Activated CD8-positive, alpha-beta memory T cell treated with anti-CD3 and anti-CD28 coated beads, Interleukin-2, amount 50 U/mL, for 24 hours (primary cell): ENCODE data around the gene BHMT.
"Not testable (repeated sequence)": the region's sequence is repeated elsewhere in the genome, so short reads cannot be mapped to it uniquely, and the experiment has no call there.

ENCODE experiments used
- DNase-seq: peaks from one replicate; pipeline ENCODE4 v3.0.0-alpha.2; 2020; ENCODE audit errors: extremely low read depth

BHMT gene

DNA sequence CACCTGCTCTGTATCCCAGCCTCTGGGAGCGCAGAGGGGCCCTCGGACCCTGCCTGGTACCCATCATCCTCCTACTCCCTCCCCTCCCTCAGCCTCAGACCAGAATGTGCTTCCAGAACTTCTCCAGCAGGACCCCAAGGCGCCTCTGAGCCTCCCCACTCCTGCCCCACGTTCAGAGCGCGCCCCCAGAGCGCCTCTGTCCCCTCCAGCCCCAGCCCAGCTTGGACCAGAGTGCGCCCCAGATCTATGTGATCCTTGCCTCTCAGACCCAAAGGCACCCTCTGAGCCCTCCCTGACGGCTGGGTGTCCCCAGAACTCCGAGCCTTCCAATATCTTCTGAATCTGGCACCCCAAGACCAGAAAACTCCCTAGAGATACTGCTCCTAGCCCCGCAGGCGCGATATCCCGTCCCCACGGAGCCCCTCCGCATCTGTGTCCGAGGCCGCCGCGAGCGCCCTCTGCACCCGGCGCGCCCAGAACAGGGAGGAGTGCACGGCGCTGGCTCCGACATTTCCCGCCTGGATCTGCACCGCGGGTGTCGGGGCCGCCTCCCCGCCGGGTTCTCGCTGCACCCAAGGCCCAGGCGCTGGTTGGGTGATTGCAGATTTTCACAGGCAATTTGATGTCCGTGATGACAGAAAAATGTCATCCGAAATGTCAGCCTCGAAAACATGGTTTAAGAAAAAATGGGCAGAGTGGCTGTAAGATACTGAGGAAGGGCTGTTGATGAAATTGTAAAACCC is 522 bp downstream of the BHMT start:
- no peak for DNase-seq

DNA sequence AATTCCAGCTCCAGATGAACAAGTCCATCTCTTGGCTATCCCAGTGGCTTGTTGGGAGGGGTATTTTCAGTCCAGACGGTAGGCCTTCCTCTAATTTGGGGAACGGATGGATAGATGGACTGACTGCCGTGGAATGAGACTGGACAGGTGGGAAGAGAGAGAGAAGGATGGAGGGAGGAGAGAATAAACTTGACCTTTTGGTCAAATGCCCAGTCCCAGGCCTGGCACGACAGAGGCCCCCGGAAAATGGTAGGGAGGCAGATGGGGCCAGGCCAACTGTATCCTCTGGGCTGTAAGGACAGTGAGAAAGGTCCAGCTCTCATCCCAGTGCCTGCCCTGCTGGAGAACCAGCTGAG is 1.1 kb downstream of the BHMT start:
- DNase-seq, result no peak

DNA sequence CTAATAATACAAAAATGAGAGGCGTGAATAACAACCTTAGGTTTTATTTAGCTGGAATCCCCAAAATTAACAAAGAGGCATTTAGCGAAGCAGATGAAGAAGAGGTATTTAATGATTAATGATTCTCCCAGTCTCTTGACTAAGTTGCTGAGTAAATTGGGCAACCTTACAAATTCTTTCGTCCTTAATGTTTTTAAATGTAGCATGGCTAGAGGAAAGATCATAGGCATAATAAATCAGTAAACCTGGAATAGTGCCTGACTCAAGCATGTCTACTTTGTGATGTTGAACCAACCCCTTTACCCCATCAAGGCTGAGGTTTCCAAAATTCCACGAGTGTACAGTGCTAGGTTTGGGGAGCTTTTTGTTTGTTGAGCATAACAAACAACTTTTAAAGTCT is 7.9 kb downstream of the BHMT start:
- no peak for DNase-seq

DNA sequence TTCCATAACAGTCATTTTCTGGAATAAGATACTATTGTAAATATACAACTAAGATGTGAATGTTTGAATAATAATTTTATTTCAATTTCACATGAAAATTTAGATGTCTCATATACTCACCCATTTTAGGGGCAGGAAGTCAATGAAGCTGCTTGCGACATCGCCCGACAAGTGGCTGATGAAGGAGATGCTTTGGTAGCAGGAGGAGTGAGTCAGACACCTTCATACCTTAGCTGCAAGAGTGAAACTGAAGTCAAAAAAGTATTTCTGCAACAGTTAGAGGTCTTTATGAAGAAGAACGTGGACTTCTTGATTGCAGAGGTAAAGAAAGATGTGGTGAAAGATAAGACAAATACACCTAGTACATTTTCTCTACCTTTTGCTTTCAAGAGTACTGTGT is 8.6 kb downstream of the BHMT start:
- DNase-seq, result no peak

DNA sequence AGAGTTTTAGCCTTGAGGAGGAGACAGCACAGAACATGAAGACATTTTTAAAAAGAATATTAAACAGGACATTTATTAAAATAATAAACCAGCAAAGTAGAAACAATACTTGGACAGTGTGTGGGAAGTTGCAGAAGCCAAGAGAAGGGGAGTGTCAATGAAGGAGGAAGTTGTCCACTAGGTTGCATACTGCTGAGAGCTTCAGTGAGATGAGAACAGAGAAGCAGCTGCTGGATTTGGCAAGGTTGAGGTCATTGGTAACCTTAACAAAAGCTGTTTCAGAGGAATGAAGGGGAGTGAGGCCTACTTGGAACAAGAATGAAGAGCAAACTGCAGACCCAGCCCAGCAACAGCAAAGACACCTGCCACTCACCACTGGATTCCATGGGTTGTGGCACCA is 11.4 kb downstream of the BHMT start:
- no peak for DNase-seq

DNA sequence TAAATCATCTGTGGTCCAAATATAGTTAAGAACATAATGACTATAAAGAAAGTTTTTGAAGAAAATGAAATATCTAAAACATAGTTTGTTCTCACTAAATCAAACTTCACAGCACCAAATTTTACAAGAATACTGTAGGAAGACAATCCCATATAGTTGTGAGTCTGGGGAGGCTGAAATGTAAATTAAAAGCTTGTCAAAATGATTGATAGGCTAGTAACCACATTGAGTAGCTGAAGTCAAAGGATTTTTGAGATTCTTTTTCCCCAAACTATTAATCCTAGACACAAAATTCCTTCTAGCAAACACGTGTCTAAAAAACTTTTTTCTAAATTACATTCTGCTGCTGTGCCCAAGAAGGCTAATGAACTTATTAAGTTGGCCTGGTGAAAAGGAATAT is 13.0 kb downstream of the BHMT start:
- DNase-seq, result no peak

DNA sequence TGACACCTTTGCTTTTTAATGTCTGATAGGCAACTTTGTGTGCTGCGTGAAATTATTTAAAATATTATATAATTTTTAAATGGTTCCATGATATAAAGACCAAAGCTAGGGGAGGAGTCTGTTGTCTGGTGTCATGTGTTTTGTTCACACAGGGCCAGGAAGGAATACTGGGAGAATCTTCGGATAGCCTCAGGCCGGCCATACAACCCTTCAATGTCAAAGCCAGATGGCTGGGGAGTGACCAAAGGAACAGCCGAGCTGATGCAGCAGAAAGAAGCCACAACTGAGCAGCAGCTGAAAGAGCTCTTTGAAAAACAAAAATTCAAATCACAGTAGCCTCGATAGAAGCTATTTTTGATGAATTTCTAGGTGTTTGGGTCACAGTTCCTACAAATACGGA is 19.2 kb downstream of the BHMT start:
- DNase-seq, result no peak

DNA sequence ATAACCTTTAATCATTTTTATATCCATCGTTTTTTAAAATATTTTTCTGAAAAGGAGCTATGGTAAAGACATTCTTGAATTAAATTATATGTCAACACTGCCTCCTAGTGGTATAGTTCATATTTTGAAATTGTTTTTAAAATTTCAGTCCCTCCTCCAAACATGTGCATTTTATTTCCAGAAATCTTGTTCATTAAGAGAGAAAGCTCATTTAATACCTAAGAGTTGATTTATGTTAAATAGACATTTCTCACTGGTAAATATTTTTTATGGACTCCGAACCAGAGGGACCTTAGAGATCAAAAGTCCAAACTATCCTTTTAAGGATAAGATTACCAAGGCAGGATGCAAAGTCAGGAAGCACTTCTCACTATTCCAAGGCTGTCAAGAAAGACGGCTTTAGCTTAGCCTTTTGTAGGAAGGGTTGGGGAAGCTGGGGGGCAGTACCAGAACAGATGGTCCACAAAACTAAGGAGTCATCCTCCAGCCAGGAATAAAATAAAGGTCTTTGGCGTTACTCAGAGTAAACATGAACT is 21.6 kb downstream of the BHMT start:
- DNase-seq, result no peak

DNA sequence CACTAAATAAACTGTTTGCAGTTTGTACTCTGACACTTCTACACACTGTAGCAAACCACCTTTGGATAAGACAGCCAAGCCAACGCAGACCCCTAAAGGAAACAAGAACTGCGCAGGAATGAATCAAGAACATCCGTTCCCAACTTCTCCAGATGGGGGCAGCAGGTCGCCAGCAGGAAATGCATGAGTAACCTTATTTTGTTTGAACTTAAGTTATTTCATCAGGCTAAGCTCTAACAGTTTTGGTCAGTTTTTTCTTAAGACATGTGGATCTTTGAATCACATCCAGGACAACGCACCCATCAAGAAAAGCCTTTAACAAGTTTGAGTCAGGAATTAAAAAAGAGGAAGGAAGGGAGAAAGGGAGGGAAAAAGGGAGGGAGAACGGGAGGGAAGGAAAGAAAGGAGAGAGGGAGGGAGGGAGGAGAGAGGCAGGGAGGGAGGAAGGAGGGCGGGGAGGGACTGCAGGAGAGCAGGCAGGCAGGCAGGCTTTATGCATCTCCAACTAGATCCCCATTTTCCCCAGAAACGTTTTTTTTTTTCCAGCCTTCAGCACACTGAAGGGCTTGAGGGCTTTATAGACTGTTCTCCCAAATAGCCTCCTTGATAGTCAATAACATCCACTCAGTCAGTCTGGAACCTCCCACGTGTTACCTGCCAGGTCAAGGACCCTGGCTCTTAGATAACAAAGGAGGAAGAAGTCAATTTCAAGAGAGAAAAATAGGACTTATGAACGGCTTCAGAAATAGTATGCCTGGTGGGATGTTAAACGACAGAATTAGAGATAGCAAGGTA is 22.2 kb downstream of the BHMT start:
- DNase-seq, result peak; percentile 28

DNA sequence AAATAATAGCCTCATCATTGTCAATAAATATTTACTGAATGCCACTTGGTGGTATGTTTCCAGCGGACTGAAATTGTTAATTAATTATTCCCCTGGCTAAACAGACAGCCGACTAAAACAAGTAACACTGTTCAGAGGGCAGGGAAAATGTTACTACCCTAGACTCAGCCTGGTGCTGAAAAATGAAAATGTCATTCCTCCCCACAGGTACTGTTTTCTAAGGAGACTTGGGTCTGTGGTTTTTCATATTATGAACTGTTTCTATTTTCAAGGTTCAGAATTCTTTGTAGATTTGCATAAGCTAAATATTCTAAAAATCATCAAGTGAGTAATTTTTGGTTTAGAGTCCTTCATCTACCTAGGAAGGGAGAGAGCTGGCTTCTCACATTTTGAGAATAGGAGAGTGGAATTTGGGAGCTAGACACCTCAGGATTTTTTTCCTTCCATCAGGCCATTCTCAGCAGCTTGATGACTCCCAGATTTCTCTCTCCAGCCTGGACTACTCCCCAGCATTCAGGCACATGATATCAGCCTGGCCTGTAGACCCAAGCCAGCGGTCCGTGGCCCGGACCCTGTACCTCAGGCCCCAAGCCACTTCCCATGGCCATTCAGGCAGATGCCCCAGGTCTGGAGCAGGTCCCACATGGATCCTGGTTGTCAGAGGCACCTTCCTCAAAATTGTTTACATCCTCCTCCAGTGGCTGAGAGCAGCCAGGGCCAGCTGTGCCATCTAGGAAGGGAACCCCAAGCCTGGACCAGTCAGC is 24.4 kb downstream of the BHMT start:
- DNase-seq, result no peak

DNA sequence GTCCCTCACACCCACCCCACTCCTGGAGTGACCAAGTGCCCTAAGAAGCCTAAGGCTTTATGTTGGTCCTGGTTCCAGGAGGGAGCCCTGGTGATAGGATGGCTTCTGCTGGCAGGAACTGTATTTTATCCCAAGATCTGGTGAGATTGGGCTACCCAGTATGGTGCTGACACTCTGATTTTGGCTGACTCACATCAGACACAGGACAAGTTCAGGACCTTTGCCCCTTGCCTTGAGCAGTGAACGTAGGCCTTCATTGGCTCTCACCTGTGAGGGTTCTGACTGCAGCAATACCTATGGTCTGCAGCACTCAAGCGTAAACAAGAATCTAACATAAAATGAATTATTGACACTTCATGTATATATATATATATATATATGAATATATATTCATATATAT is 25.0 kb downstream of the BHMT start:
- DNase-seq, result no peak

DNA sequence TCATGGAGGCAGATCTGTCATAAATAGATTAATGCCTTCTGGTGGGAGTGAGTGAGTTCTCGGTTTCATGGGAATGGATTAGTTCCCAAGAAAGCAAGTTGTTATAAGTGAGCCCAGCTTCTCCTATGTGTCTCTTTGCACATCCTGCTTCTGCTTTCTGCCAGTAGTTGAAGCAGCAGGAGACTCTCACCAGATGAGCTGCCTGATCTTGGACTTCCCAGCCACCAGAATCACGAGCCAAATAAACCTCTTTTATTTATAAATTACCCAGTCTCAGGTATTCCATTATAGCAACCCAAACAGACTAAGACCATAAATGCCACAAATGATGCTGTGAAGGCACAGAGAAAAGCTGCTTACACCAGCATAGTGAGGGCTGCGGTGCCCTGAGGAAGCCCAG is 28.9 kb downstream of the BHMT start:
- no peak for DNase-seq

DNA sequence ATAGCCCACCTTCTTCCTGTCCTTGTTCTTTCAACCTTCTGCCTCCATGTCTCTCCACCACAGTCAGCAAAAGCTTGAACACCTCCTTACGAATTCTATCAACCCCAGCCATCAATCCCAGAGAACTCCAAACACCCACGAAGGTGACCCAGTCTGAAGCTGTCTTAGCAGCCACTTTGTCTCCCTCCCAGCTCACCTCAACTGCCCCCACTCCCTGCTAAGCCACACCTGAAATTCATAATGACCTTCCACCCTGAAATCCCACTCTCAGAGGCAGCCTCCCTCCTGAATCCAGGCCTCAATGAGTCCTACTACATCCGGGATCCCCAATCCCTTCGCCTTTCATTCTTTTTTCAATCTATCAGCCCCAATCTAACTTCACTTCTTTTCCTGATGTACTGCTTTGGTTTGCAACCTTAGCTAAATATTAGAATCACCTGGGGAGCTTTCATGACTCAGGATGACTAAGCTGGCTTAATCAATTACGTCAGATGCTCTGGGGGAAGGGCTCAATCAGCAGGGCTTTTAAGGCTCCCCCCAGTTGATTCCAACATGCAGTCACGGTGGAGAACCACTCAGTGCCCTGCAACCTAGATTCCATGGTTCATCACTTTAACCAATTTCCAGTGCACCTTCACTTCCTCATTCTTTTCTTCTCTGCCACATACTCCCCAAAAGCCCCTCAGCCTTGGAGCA is 32.2 kb downstream of the BHMT start:
- DNase-seq, result no peak

DNA sequence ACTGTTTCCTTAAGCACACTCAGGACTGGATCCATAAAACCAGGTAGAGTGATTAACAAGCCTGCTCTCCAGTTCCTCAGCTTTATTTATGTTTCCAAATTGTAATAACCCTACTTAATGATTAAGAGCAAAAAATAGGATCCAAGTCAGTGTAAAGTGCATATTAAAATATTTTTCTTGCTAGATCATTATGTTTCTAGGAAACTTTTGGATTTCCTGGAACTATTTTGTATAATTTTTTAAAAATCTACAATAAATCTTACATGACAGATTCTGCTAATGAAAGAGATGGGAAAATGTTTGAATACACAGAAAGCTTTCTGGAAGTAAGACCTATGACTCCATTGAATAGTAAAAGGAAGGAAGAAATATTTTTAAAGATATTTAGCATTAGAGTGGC is 35.5 kb downstream of the BHMT start:
- DNase-seq, result no peak

DNA sequence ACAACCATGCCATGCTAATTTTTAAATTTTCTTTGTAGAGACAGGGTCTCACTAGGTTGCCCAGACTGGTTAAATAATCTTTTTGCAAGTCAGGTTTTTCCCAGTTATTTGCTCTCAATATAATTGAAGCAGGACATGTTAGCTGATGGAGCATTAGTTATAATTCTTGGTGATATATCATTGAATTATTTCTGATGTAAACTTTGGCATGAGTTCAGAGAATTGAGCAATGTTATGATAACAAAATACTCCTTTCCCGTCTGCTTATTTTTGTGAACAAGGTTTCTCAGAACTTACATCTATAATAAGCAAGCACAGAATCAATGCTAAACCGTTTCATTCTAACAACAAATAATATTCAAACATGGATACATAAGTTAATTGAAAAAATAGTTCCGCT is 37.8 kb downstream of the BHMT start:
- no peak for DNase-seq

DNA sequence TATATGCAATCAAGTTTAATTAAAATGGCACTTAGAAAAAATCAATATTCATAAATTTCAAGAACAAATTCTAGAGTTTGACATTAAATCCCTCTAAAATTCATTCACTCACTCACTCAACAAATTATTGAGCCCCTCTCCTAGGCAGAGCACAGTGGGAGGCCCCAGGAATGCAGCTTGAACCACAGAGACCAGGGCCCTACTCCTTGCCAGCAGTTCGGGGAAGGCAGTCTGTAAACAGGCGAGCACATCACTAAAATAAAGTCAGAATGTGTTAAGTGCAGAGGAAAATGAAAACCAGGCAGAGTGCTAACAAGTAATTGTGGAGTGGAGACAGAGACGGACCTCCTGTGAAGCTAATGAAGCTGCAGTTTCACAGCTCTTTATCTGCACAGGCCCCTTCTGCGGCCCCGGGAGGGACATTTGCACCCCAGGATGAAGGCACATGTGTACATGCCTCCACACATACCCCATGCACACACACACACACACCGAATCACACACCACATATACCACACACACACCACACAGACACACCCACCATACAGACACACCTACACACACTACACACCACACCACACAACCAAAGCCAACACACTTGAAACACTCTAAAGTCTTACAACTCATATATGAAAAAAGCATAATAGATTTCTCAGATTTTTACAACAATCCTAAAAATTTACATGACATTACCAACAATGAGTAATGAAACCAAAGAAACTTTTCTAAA is 40.5 kb downstream of the BHMT start:
- DNase-seq, result no peak

DNA sequence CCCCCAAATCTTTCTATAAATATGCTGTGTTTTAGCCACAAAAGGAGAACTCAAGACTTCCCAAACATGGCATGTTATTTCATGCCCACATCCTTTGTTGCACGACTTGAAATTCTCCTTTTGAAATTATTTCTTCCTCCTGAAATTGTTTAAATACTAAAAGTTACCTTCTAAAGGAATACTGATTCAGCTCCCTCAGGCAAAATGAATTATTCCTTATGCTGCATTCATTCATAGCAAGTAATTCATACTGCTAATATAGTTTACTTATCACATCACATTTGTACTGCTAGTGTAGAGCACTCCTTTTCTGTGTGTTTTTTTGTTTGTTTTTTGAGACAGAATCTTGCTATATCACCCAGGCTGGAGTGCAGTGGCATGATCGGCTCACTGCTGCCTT is 45.7 kb downstream of the BHMT start:
- no peak for DNase-seq

DNA sequence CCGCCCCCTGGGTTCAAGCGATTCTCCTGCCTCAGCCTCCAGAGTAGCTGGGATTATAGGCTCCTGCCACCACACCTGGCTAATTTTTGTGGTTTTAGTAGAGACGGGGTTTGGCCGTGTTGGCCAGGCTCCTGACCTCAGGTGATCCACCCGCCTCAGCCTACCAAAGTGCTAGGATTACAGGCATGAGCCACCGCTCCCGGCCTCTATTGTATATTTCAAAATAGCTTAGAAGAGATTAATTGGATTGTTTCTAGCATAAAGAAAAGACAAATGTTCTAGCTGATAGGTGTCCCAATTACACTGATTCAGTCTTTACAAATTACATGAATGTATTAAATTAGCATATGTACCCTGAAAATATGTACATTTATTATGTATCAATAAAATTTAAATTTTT is 50.0 kb downstream of the BHMT start:
- not testable (repeated sequence) for DNase-seq

DNA sequence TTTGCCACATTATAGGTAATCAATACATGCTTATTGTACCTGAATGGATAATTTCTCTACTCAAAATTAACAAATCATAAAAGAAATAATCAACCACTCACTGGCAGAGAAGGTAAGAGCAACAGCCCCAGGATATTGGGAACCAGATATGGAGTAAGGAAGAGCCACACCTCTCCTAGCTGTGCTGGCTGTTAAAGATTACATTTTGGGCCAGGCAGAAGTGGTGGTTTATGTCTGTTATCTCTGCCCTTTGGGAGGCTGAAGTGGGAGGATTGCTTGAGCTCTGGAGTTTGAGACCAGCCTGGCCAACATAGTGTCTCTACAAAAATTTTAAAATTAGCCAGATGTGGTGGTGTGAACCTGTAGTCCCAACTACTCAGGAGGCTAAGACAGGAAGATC is 56.4 kb downstream of the BHMT start:
- DNase-seq, result no peak

DNA sequence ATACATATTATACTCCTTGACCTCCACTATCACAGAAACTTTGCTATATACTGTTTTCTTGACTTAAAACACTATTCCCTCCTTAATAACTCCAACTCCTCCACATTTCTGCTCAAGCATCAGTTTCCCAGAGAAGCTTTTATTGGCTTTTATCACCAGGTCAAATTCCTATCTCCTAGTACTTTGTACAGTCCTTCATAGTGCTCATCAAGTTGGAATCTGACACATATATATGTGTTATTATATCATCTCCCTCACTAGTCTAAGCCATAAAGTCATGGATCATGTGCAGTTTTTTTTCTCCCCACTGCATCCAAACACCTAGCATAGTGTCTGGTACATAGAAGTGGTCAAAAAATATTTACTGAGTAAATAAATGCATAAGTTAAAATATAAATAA is 59.1 kb downstream of the BHMT start:
- no peak for DNase-seq

DNA sequence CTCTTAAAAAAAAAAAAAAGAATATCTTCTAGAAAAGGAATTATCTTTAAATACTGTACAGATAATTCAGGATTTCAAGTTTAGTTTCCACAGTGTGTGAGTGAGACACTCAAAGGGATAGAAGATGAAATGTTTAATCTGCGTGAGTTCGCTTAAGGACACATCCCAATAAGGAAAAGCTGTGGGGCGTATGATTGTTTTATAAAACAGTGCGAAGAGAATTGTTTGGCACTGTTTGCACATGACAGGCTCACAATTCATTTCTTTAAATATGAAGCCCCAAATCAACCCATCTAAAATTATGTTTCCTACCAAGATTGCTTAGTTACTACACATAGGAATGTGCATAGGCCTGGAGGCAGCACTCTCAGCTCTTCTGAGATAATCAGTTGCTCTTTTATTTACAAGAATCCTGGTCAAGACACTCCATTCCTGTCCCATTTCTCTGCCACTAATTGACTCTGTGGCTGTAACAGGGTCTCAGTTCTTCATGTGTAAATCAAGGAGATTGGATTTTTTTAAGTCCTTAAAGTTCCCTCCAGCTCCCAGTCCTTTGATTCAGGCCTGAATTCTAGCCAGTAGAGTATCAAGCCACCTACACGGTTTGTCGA is 60.1 kb downstream of the BHMT start:
- DNase-seq, result no peak
